Measurements from ENCODE around the gene NUDT8. TPM values are rescaled to one million over a fixed set of nuclear protein-coding genes. Genes with fewer than 3 reads are reported as not detected.

The NUDT8 gene
- total RNA-seq, 1 experiment from 2014 or later: 6.9 TPM

GRCh38 chr11:67608486-67608885 is 21.3 kb downstream of the NUDT8 start:
- ChIA-PET POLR2A (interaction anchor here (0.6 to 2.0 kb wide), 5 partner anchors 16 to 25 kb away, joined by 3 to 20 read pairs (median 5); partner anchors contain the start of genes GSTP1 and NUDT8), CTCF (interaction anchor here (0.5 to 2.3 kb wide), 5 partner anchors 9 to 237 kb away, joined by 3 to 16 read pairs (median 3); no protein-coding TSS in a partner anchor)
- TF ChIP-seq CTCF (IDR thresholded peaks at IDR 0.05; ENCODE audit: unreplicated experiment): no peak
- no peak overlapping the region for H3K27ac Mint-ChIP-seq (ENCODE audit: low read depth, unreplicated experiment)
- intact Hi-C loops (cut with micrococcal nuclease): no loop called here
- H3K4me3 Mint-ChIP-seq (ENCODE audit: unreplicated experiment): peak overlapping the region; percentile 80
- peaks cover 28% of the 10 kb centered on the region for H3K36me3 Mint-ChIP-seq (ENCODE audit: insufficient read depth, unreplicated experiment)
- no peaks in the 10 kb centered on the region for H3K27me3 Mint-ChIP-seq (ENCODE audit: insufficient read depth, unreplicated experiment)
- BruUV-seq (replicated peaks): no TSS peak
- H3K9me3 Mint-ChIP-seq (ENCODE audit: unreplicated experiment): no peaks in the 10 kb centered on the region
- no peaks in the 10 kb centered on the region for H3K4me1 Mint-ChIP-seq (ENCODE audit: insufficient read depth, unreplicated experiment)
- no peak for DNase-seq (ENCODE audit: unreplicated experiment)

DNA sequence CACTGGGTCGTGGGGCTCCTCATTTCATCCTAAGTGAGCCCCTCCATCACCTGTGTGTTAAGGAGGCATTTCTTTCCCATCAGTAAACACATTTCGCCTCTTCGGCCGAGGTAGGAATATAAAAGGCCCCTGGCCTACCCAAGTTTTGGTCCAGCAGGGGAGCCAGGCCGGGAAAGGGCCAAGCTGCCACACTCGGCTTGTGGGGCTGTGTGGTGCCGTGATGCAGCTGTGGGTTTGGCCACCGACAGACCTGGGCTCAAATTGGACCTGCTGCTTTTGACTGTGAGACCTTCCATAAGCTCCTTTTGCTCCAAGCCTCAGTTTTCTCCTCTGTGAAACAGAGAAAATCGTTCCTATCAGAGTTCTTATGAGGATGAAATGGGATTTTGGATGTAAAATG is 22.2 kb downstream of the NUDT8 start:
- ChIA-PET POLR2A (interaction anchor here (0.7 to 2.0 kb wide), 6 partner anchors 12 to 139 kb away, joined by 3 to 20 read pairs (median 4); partner anchors contain the start of genes GSTP1 and NUDT8), CTCF (interaction anchor here (1.2 to 2.3 kb wide), 3 partner anchors 10 to 35 kb away, joined by 3 to 16 read pairs (median 3); no protein-coding TSS in a partner anchor)
- Mint-ChIP-seq H3K36me3 (ENCODE audit: insufficient read depth, unreplicated experiment) (peaks cover 23% of the 10 kb centered on the region), H3K4me3 (ENCODE audit: unreplicated experiment) (peak overlapping the region; percentile 80), H3K9me3 (ENCODE audit: unreplicated experiment) (no peaks in the 10 kb centered on the region), H3K27me3 (ENCODE audit: insufficient read depth, unreplicated experiment) (no peaks in the 10 kb centered on the region), H3K4me1 (ENCODE audit: insufficient read depth, unreplicated experiment) (no peaks in the 10 kb centered on the region), H3K27ac (ENCODE audit: low read depth, unreplicated experiment) (peak overlapping the region; percentile 88)
- no peak for DNase-seq (ENCODE audit: unreplicated experiment)
- no peak for TF ChIP-seq CTCF (IDR thresholded peaks at IDR 0.05; ENCODE audit: unreplicated experiment)
- intact Hi-C loops (cut with micrococcal nuclease): no loop called here
- BruUV-seq (replicated peaks): no TSS peak

DNA sequence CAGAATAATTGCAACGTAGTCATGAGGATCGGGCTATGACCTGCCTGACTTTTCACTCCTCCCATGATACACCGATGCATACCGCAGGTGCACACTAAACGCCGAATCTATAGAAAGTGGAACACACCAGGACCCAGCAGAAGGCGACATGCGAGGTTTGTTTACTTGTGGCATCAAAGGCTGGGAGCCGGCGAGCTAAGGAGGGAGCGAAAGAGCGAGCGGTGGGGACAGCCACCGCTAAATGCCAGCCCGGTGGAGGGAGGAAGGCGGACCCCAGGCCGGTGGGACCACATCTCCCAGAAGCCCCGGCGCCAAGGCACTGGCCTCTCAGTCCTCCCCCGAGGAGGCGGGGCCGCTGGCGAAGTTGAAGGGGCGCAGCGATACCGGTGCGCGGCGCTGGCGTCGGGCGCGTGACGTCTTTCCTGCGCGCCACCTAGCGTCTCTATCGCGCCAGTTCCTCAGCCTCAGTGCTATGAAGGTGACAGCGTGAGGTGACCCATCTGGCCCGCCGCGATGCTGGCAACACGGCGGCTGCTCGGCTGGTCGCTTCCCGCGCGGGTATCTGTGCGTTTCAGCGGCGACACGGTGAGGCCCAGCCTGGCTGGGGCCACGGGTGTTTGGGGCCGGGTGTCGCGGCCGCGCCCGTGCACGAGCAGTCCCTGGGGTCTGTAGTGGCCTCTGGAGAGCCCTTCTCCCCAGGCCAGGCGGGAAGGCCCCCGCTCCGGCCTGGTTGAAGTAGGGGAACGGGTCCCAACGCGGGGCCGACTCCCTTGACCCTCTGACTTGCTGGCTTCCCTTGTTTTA is 23.0 kb downstream of the NUDT8 start, which contains the start of gene NDUFV1:
TSS of gene NDUFV1 (plus strand) at position 445 of the 804 bp plus-strand sequence. CDS start at position 514, 69 bp downstream.
- peaks cover 19% of the 10 kb centered on the region for H3K36me3 Mint-ChIP-seq (ENCODE audit: insufficient read depth, unreplicated experiment)
- TF ChIP-seq CTCF (IDR thresholded peaks at IDR 0.05; ENCODE audit: unreplicated experiment): peak; percentile 38
- peak; percentile 91 for DNase-seq (ENCODE audit: unreplicated experiment)
- POLR2A ChIA-PET: interaction anchor here (0.8 to 2.7 kb wide), 4 partner anchors 11 to 24 kb away, joined by 3 to 20 read pairs (median 10); partner anchors contain the start of gene GSTP1
- H3K4me1 Mint-ChIP-seq (ENCODE audit: insufficient read depth, unreplicated experiment): no peaks in the 10 kb centered on the region
- intact Hi-C loops (cut with micrococcal nuclease): loop anchor here (1.0 kb wide), 1 partner anchor 34 kb away; no protein-coding TSS in a partner anchor
- no peaks in the 10 kb centered on the region for H3K27me3 Mint-ChIP-seq (ENCODE audit: insufficient read depth, unreplicated experiment)
- H3K9me3 Mint-ChIP-seq (ENCODE audit: unreplicated experiment): no peaks in the 10 kb centered on the region
- peak within 1 kb of the TSS; percentile 88 for H3K27ac Mint-ChIP-seq (ENCODE audit: low read depth, unreplicated experiment)
- CTCF ChIA-PET: no interaction called here
- peak within 1 kb of the TSS; percentile 80 for H3K4me3 Mint-ChIP-seq (ENCODE audit: unreplicated experiment)
- BruUV-seq (replicated peaks): no TSS peak

- no peak for DNase-seq (ENCODE audit: unreplicated experiment)
- Mint-ChIP-seq H3K27ac (ENCODE audit: low read depth, unreplicated experiment) (peak overlapping the region; percentile 88), H3K9me3 (ENCODE audit: unreplicated experiment) (no peaks in the 10 kb centered on the region), H3K4me1 (ENCODE audit: insufficient read depth, unreplicated experiment) (no peaks in the 10 kb centered on the region), H3K36me3 (ENCODE audit: insufficient read depth, unreplicated experiment) (peaks cover 17% of the 10 kb centered on the region), H3K4me3 (ENCODE audit: unreplicated experiment) (peak overlapping the region; percentile 80), H3K27me3 (ENCODE audit: insufficient read depth, unreplicated experiment) (peaks cover 2% of the 10 kb centered on the region)
- intact Hi-C loops (cut with micrococcal nuclease): loop anchor here (1.0 kb wide), 1 partner anchor 34 kb away; no protein-coding TSS in a partner anchor
- POLR2A ChIA-PET: interaction anchor here (1.4 to 2.7 kb wide), 3 partner anchors 11 to 23 kb away, joined by 7 to 12 read pairs (median 11); partner anchors contain the start of gene GSTP1
- no TSS peak for BruUV-seq (replicated peaks)
- TF ChIP-seq CTCF (IDR thresholded peaks at IDR 0.05; ENCODE audit: unreplicated experiment): no peak
- CTCF ChIA-PET: interaction anchor here (0.5 to 0.6 kb wide), 2 partner anchors 21 to 283 kb away, joined by 3 read pairs; no protein-coding TSS in a partner anchor
Measured at GRCh38 chr11:67606093-67606491, 23.6 kb downstream of the NUDT8 start.
